RPMI8226 (cell line): ENCODE measurements around the gene TDRD12.
"Not testable (repeated sequence)": the region's sequence is repeated elsewhere in the genome, so short reads cannot be mapped to it uniquely, and the experiment has no call there.

Source experiments
- DNase-seq: peaks from one replicate; pipeline ENCODE4 v3.0.0-alpha.2; 2015

Gene TDRD12

GRCh38 chr19:32813862-32814425 is 94.4 kb downstream of the TDRD12 start:
- DNase-seq = no peak

- no peak for DNase-seq
Measured at GRCh38 chr19:32814624-32815023, 95.1 kb downstream of the TDRD12 start.

- DNase-seq = no peak
Measured at GRCh38 chr19:32816555-32817099, 97.1 kb downstream of the TDRD12 start.

- DNase-seq = no peak
Measured at GRCh38 chr19:32817569-32818476, 98.3 kb downstream of the TDRD12 start.

GRCh38 chr19:32818536-32818935 is 99.0 kb downstream of the TDRD12 start:
- DNase-seq = no peak

- no peak for DNase-seq
Measured at GRCh38 chr19:32819419-32820400, 100.1 kb downstream of the TDRD12 start.

GRCh38 chr19:32822916-32823746 is 103.6 kb downstream of the TDRD12 start:
- no peak for DNase-seq

- DNase-seq = no peak
Measured at GRCh38 chr19:32823747-32824102, 104.2 kb downstream of the TDRD12 start.

GRCh38 chr19:32824191-32824751 is 104.7 kb downstream of the TDRD12 start:
- DNase-seq = no peak

- DNase-seq = no peak
Measured at GRCh38 chr19:32824916-32825608, 105.5 kb downstream of the TDRD12 start.

- DNase-seq = no peak
Measured at GRCh38 chr19:32828139-32828538, 108.6 kb downstream of the TDRD12 start.

GRCh38 chr19:32828643-32829344 is 109.2 kb downstream of the TDRD12 start:
- peak; percentile 28 for DNase-seq

GRCh38 chr19:32829345-32829896 is 109.9 kb downstream of the TDRD12 start:
- DNase-seq = no peak

- no peak for DNase-seq
Measured at GRCh38 chr19:32830231-32831014, 110.9 kb downstream of the TDRD12 start.

- no peak for DNase-seq
Measured at GRCh38 chr19:32831611-32832010, 112.0 kb downstream of the TDRD12 start.

GRCh38 chr19:32832094-32832493 is 112.5 kb downstream of the TDRD12 start:
- not testable (repeated sequence) for DNase-seq

GRCh38 chr19:32832825-32833224 is 113.3 kb downstream of the TDRD12 start:
- DNase-seq = not testable (repeated sequence)

- not testable (repeated sequence) for DNase-seq
Measured at GRCh38 chr19:32833388-32833787, 113.8 kb downstream of the TDRD12 start.

GRCh38 chr19:32837531-32837930 is 118.0 kb downstream of the TDRD12 start:
- no peak for DNase-seq
